Prostate gland (tissue), 2 donors: Measurements from ENCODE around the gene PRKG1.

Experiments used
- POLR2A ChIP-seq: fragments of 450-650 bp; IDR thresholded peaks from one replicate; pipeline ENCODE4 v1.6.1; 2016; ENCODE audit warnings: antibody characterized with exemption, mild to moderate bottlenecking
- POLR2AphosphoS5 ChIP-seq: sonication (generic); formaldehyde crosslinking; IDR thresholded peaks from one replicate; pipeline ENCODE4 v1.6.1; 2017; ENCODE audit warnings: antibody characterized with exemption
- TF ChIP-seq, protein P1 (sequence below), 4 experiments: fragments of 200-600 bp in 2 of 4; fragments of 450-650 bp in 2 of 4; sonication (generic) in 2 of 4; IDR thresholded peaks; 1 replicate in 3 of 4; 2 replicates in 1 of 4; pipeline ENCODE4 v1.5.1; 2016 to 2019; ENCODE audit warnings: antibody characterized with exemption in 4 of 4, mild to moderate bottlenecking in 2 of 4, moderate library complexity in 2 of 4

DNA sequence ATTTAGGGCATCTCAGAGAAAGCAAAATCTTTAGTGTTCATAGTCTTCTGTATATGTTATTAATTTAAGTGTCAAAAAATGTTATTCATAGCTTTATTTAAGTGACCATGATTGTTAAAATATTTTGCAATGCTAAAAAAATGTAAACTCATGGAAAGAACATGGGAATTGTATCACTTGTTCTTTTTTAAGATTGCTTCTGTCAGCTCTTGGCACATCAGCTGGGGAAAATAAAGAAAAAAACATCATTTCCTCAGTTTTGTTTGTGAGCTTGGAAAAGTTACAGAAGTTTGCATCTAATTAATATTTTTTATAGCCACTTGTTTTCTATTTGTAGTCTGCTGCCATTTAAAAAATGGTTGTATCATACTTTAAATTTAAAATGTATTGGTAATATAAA lies 911.0 kb downstream of the PRKG1 start:
- TF ChIP-seq, protein P1, sequence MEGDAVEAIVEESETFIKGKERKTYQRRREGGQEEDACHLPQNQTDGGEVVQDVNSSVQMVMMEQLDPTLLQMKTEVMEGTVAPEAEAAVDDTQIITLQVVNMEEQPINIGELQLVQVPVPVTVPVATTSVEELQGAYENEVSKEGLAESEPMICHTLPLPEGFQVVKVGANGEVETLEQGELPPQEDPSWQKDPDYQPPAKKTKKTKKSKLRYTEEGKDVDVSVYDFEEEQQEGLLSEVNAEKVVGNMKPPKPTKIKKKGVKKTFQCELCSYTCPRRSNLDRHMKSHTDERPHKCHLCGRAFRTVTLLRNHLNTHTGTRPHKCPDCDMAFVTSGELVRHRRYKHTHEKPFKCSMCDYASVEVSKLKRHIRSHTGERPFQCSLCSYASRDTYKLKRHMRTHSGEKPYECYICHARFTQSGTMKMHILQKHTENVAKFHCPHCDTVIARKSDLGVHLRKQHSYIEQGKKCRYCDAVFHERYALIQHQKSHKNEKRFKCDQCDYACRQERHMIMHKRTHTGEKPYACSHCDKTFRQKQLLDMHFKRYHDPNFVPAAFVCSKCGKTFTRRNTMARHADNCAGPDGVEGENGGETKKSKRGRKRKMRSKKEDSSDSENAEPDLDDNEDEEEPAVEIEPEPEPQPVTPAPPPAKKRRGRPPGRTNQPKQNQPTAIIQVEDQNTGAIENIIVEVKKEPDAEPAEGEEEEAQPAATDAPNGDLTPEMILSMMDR (IDR thresholded peaks at IDR 0.05), result no peak
- TF ChIP-seq POLR2AphosphoS5 (no peak), POLR2A (no peak)
